ENCODE data around the gene YRDC. TPM values are rescaled to one million over a fixed set of nuclear protein-coding genes. Genes with fewer than 3 reads are reported as not detected.
A peak's percentile ranks its signal among the peaks of the same experiment; 100 is the strongest.

Gene YRDC
- total RNA-seq, 1 donor from 2014 or later = 9.1 TPM

- TF ChIP-seq, protein P1, sequence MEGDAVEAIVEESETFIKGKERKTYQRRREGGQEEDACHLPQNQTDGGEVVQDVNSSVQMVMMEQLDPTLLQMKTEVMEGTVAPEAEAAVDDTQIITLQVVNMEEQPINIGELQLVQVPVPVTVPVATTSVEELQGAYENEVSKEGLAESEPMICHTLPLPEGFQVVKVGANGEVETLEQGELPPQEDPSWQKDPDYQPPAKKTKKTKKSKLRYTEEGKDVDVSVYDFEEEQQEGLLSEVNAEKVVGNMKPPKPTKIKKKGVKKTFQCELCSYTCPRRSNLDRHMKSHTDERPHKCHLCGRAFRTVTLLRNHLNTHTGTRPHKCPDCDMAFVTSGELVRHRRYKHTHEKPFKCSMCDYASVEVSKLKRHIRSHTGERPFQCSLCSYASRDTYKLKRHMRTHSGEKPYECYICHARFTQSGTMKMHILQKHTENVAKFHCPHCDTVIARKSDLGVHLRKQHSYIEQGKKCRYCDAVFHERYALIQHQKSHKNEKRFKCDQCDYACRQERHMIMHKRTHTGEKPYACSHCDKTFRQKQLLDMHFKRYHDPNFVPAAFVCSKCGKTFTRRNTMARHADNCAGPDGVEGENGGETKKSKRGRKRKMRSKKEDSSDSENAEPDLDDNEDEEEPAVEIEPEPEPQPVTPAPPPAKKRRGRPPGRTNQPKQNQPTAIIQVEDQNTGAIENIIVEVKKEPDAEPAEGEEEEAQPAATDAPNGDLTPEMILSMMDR (IDR thresholded peaks at IDR 0.05) = no peak
- TF ChIP-seq POLR2A (IDR thresholded peaks at IDR 0.05) (no peak), POLR2AphosphoS5 (IDR thresholded peaks at IDR 0.05; ENCODE audit: insufficient read depth in 1 of 2, low read depth in 1 of 2) (no peak)
- peaks cover 0 to 73% of the 10 kb centered on the region in 2 donors for H3K36me3 ChIP-seq
Observed at GRCh38 chr1:37836788-37837187, 28.8 kb upstream of the YRDC start.

DNA sequence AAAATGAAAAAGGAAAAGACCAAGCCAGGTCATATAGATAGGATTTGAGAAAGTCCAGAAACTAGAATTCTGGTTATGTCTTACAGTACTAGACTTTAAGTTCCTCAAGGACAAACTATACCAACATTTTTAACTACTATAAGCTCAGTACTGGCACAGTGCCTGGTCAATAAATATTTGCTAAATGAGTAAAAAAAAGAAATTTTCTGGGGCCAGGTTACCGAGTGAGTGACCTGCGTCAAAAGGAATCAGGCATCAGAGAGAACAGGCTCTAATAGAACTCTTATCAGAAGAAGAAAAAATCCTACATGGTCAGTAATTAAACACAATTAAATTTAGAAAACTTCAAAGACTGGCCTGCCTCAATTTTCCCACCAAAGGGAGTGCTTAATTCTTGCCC, 23.8 kb upstream of the YRDC start:
- TF ChIP-seq POLR2A (IDR thresholded peaks at IDR 0.05) = no peak
- TF ChIP-seq, protein P1 (IDR thresholded peaks at IDR 0.05) = no peak
- TF ChIP-seq POLR2AphosphoS5 (IDR thresholded peaks at IDR 0.05; ENCODE audit: insufficient read depth in 1 of 2, low read depth in 1 of 2) = no peak
- H3K36me3 ChIP-seq = peaks cover 0 to 65% of the 10 kb centered on the region in 2 donors
- no peak overlapping the region for H3K4me3 ChIP-seq
- no peaks in the 10 kb centered on the region for H3K9me3 ChIP-seq
- H3K27ac ChIP-seq = no peak overlapping the region
- no peaks in the 10 kb centered on the region for H3K27me3 ChIP-seq
- DNase-seq (ENCODE audit: extremely low spot score in 2 of 2) = no peak
- intact Hi-C loops (cut with DNase I) = no loop called here
- no peaks in the 10 kb centered on the region for H3K4me1 ChIP-seq

More at GRCh38 chr1:37836788-37837187, 28.8 kb upstream of the YRDC start:
- no peaks in the 10 kb centered on the region for H3K9me3 ChIP-seq
- H3K27me3 ChIP-seq = no peaks in the 10 kb centered on the region
- DNase-seq (ENCODE audit: extremely low spot score in 2 of 2) = no peak
- intact Hi-C loops (cut with DNase I) = no loop called here
- peaks cover 11% of the 10 kb centered on the region for H3K4me1 ChIP-seq
- no peak overlapping the region for H3K4me3 ChIP-seq
- H3K27ac ChIP-seq = no peak overlapping the region

- H3K36me3 ChIP-seq = peaks cover 0 to 62% of the 10 kb centered on the region in 2 donors
- no peak for DNase-seq (ENCODE audit: extremely low spot score in 2 of 2)
- TF ChIP-seq POLR2A (IDR thresholded peaks at IDR 0.05) (no peak), POLR2AphosphoS5 (IDR thresholded peaks at IDR 0.05; ENCODE audit: insufficient read depth in 1 of 2, low read depth in 1 of 2) (no peak)
- TF ChIP-seq, protein P1 (IDR thresholded peaks at IDR 0.05) = no peak
- H3K27ac ChIP-seq = no peak overlapping the region
- no peaks in the 10 kb centered on the region for H3K4me1 ChIP-seq
- intact Hi-C loops (cut with DNase I) = no loop called here
- no peaks in the 10 kb centered on the region for H3K9me3 ChIP-seq
- H3K4me3 ChIP-seq = no peak overlapping the region
- H3K27me3 ChIP-seq = no peaks in the 10 kb centered on the region
Observed at GRCh38 chr1:37831109-37831508, 23.1 kb upstream of the YRDC start.

DNA sequence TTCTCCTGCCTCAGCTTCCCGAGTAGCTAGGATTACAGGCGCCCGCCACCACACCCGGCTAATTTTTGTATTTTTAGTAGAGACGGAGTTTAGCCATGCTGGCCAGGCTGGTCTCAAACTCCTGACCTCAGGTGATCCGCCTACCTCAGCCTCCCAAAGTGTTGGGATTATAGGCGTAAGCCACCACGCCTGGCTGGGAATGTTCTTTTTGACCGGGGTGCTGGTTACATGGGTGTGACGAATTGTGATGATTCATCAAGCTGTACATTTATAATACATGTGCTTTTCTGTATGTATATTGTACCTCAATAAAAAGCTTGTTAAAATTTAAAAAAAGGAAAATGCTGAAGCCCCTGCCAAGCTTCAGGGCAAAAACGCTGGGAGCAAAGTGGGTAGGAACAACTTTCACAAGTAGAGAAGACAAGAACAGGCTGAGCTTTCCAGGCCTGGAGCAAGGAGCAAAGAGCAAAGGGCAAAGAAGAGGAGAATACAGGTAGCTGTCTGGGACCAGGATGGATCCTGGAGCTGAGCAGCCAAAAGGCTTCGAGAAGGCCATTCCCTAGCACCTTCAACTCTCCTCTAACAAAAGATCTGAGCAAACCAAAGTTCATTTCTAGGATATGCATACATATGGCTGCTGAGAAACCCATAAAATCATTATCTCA, 20.5 kb upstream of the YRDC start:
- intact Hi-C loops (cut with DNase I) = no loop called here
- Histone ChIP-seq H3K4me3 (no peak overlapping the region), H3K27me3 (no peaks in the 10 kb centered on the region), H3K27ac (no peak overlapping the region), H3K9me3 (no peaks in the 10 kb centered on the region), H3K36me3 (peaks cover 0 to 41% of the 10 kb centered on the region in 2 donors), H3K4me1 (no peaks in the 10 kb centered on the region)
- no peak for DNase-seq (ENCODE audit: extremely low spot score in 2 of 2)
- no peak for TF ChIP-seq POLR2A (IDR thresholded peaks at IDR 0.05)
- TF ChIP-seq POLR2AphosphoS5 (IDR thresholded peaks at IDR 0.05; ENCODE audit: insufficient read depth in 1 of 2, low read depth in 1 of 2) = peak in 1 of 2 donors; percentile 41
- TF ChIP-seq, protein P1 (IDR thresholded peaks at IDR 0.05) = no peak

GRCh38 chr1:37825506-37825905, 17.5 kb upstream of the YRDC start:
- intact Hi-C loops (cut with DNase I) = no loop called here
- H3K36me3 ChIP-seq = peaks cover 0 to 41% of the 10 kb centered on the region in 2 donors

More at GRCh38 chr1:37825506-37825905, 17.5 kb upstream of the YRDC start:
- no peak for DNase-seq (ENCODE audit: extremely low spot score in 2 of 2)
- no peak overlapping the region for H3K27ac ChIP-seq
- no peaks in the 10 kb centered on the region for H3K9me3 ChIP-seq
- no peak overlapping the region for H3K4me3 ChIP-seq
- TF ChIP-seq POLR2A (IDR thresholded peaks at IDR 0.05) = no peak
- TF ChIP-seq, protein P1 (IDR thresholded peaks at IDR 0.05) = no peak
- no peak for TF ChIP-seq POLR2AphosphoS5 (IDR thresholded peaks at IDR 0.05; ENCODE audit: insufficient read depth in 1 of 2, low read depth in 1 of 2)
- no peaks in the 10 kb centered on the region for H3K27me3 ChIP-seq
- no peaks in the 10 kb centered on the region for H3K4me1 ChIP-seq
